ENCODE measurements around the gene DUSP2. TPM values are rescaled to one million over a fixed set of nuclear protein-coding genes. Genes with fewer than 3 reads are reported as not detected.

Gene DUSP2
- total RNA-seq, 2 experiments from 2014 or later: 311 to 313 TPM

- intact Hi-C loops (cut with micrococcal nuclease): no loop called here
- Mint-ChIP-seq H3K4me1 (ENCODE audit: low read depth) (peaks cover 20% of the 10 kb centered on the region), H3K36me3 (ENCODE audit: low read depth) (peaks cover under 1% of the 10 kb centered on the region), H3K27me3 (peaks cover 25% of the 10 kb centered on the region), H3K4me3 (no peak overlapping the region), H3K27ac (no peak overlapping the region), H3K9me3 (no peaks in the 10 kb centered on the region)
- ATAC-seq (no peak), DNase-seq (no peak)
- ChIA-PET POLR2A (interaction anchor here (0.9 to 1.1 kb wide), 2 partner anchors 9 to 18 kb away, joined by 3 to 4 read pairs; no protein-coding TSS in a partner anchor), CTCF (interaction anchor here (1.0 to 2.0 kb wide), 2 partner anchors 98 to 128 kb away, joined by 3 to 8 read pairs; no protein-coding TSS in a partner anchor)
- no peak for TF ChIP-seq CTCF (IDR thresholded peaks at IDR 0.05)
Measured at GRCh38 chr2:96120991-96121390, 24.2 kb downstream of the DUSP2 start.

GRCh38 chr2:96120091-96120720 is 25.0 kb downstream of the DUSP2 start:
- peak; percentile 52 for DNase-seq
- intact Hi-C loops (cut with micrococcal nuclease): no loop called here
- no peak for TF ChIP-seq CTCF (IDR thresholded peaks at IDR 0.05)
- ChIA-PET POLR2A (interaction anchor here (0.9 to 1.1 kb wide), 3 partner anchors 9 to 19 kb away, joined by 3 to 4 read pairs (median 3); no protein-coding TSS in a partner anchor), CTCF (interaction anchor here (1.0 to 9.3 kb wide), 3 partner anchors 54 to 128 kb away, joined by 3 to 94 read pairs (median 8); no protein-coding TSS in a partner anchor)
- H3K4me1 Mint-ChIP-seq (ENCODE audit: low read depth): peaks cover 22% of the 10 kb centered on the region
- peaks cover 32% of the 10 kb centered on the region for H3K27me3 Mint-ChIP-seq
- H3K4me3 Mint-ChIP-seq: no peak overlapping the region
- no peak overlapping the region for H3K27ac Mint-ChIP-seq
- H3K36me3 Mint-ChIP-seq (ENCODE audit: low read depth): no peaks in the 10 kb centered on the region
- H3K9me3 Mint-ChIP-seq: no peaks in the 10 kb centered on the region
- no peak for ATAC-seq

GRCh38 chr2:96119389-96119751 is 25.9 kb downstream of the DUSP2 start:
- H3K4me1 Mint-ChIP-seq (ENCODE audit: low read depth): peaks cover 22% of the 10 kb centered on the region
- H3K27me3 Mint-ChIP-seq: peaks cover 32% of the 10 kb centered on the region
- intact Hi-C loops (cut with micrococcal nuclease): no loop called here
- no peak for TF ChIP-seq CTCF (IDR thresholded peaks at IDR 0.05)
- ATAC-seq: no peak
- H3K9me3 Mint-ChIP-seq: no peaks in the 10 kb centered on the region
- no peaks in the 10 kb centered on the region for H3K36me3 Mint-ChIP-seq (ENCODE audit: low read depth)
- POLR2A ChIA-PET: interaction anchor here (1.0 to 1.7 kb wide), 3 partner anchors 8 to 170 kb away, joined by 3 to 6 read pairs (median 3); no protein-coding TSS in a partner anchor
- H3K4me3 Mint-ChIP-seq: no peak overlapping the region
- no peak for DNase-seq
- no peak overlapping the region for H3K27ac Mint-ChIP-seq
- CTCF ChIA-PET: interaction anchor here (0.9 to 9.3 kb wide), 4 partner anchors 23 to 127 kb away, joined by 3 to 94 read pairs (median 15); no protein-coding TSS in a partner anchor

- peaks cover 22% of the 10 kb centered on the region for H3K4me1 Mint-ChIP-seq (ENCODE audit: low read depth)
- no peak overlapping the region for H3K4me3 Mint-ChIP-seq
- no peaks in the 10 kb centered on the region for H3K9me3 Mint-ChIP-seq
- peaks cover 32% of the 10 kb centered on the region for H3K27me3 Mint-ChIP-seq
- ChIA-PET CTCF (interaction anchor here (0.9 to 9.3 kb wide), 8 partner anchors 13 to 126 kb away, joined by 3 to 94 read pairs (median 24); partner anchors contain the start of gene ASTL), POLR2A (interaction anchor here (1.2 to 1.8 kb wide), 4 partner anchors 17 to 171 kb away, joined by 3 to 9 read pairs (median 6); no protein-coding TSS in a partner anchor)
- ATAC-seq (no peak), DNase-seq (no peak)
- H3K27ac Mint-ChIP-seq: no peak overlapping the region
- H3K36me3 Mint-ChIP-seq (ENCODE audit: low read depth): no peaks in the 10 kb centered on the region
- intact Hi-C loops (cut with micrococcal nuclease): no loop called here
- TF ChIP-seq CTCF (IDR thresholded peaks at IDR 0.05): no peak
Measured at GRCh38 chr2:96118698-96119388, 26.4 kb downstream of the DUSP2 start.

All from activated CD8-positive, alpha-beta T cell treated with anti-CD3 and anti-CD28 coated beads for 36 hours (primary cell).